GM10266 (cell line): ENCODE measurements around the gene NEUROG1.

ENCODE experiments used
- DNase-seq: peaks from one replicate; pipeline ENCODE4 v3.0.0; 2012; ENCODE audit errors: extremely low spot score
- TF ChIP-seq, protein P1 (sequence below): IDR thresholded peaks from 2 replicates; pipeline ENCODE4 v1.5.1; 2012; ENCODE audit warnings: mild to moderate bottlenecking, low read depth; ENCODE audit not compliant: control insufficient read depth, insufficient read depth; ENCODE audit errors: missing control alignments

NEUROG1 gene

DNA sequence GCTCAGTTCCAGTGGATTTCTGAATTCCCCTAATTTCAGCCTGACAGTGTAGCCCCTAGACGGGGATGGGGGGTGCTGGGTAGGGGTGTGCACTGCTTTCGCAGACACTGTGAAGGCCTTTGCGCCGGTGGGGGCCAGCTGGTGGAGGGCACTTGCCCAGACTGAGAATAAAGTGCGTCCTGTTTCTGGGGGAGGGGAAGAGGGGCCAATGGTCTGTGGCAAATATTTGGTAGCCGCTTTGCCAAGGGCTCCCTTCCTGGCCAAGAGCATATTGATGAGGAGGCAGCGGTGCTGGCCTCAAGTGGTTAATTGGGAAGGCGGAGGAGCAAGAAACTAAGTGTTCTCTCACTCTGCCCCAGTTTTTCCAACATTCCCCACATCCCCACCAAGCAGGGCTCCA, 41.7 kb upstream of the NEUROG1 start:
- TF ChIP-seq, protein P1, sequence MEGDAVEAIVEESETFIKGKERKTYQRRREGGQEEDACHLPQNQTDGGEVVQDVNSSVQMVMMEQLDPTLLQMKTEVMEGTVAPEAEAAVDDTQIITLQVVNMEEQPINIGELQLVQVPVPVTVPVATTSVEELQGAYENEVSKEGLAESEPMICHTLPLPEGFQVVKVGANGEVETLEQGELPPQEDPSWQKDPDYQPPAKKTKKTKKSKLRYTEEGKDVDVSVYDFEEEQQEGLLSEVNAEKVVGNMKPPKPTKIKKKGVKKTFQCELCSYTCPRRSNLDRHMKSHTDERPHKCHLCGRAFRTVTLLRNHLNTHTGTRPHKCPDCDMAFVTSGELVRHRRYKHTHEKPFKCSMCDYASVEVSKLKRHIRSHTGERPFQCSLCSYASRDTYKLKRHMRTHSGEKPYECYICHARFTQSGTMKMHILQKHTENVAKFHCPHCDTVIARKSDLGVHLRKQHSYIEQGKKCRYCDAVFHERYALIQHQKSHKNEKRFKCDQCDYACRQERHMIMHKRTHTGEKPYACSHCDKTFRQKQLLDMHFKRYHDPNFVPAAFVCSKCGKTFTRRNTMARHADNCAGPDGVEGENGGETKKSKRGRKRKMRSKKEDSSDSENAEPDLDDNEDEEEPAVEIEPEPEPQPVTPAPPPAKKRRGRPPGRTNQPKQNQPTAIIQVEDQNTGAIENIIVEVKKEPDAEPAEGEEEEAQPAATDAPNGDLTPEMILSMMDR = no peak
- DNase-seq = no peak

DNA sequence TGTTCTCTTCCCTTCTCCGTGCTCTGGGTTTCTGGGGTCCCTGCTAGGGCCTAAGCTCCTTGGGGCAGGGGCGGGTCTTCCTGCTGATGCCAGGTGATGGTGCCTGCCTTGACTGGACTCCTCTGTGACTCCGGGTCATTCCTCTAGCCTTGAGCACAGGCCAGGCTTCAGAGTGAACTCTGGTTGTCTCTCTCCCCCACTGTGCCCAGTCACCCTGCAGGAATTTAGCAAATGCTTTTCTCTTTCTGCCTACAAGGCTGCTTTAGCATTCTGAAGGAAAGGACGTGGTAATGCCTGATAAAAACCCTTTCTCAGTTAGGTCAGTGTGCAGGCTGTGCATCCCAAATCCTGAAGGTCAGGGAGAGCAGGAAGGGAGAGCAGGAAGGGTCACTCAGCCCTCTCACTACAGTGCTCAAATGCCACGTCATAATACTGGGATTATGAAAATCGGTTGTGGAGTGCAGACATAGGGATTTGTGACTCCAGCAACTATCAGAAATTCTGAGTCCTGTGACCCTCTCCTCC, 40.4 kb upstream of the NEUROG1 start:
- TF ChIP-seq, protein P1 = no peak
- DNase-seq = no peak

DNA sequence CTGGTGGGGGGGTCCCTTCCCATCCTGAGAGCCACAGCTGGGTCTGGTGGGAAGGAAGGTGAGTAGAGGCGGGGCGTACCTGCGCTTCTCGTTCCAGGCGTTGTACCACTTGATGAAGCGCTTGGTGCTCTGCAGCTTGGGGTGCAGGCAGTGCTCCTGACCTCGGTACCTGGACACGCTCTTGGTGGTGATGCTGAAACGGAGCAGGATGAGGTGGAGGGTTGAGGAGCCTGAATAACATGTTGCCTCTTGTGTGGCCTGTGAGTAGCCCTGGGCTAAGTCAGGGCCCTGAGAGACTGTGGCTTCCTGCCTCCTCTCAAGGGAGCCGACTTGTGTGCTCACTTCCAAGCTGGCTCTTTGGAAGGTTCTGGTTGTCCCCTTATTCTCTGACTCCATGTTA, 38.7 kb upstream of the NEUROG1 start:
- no peak for DNase-seq
- TF ChIP-seq, protein P1 = no peak

DNA sequence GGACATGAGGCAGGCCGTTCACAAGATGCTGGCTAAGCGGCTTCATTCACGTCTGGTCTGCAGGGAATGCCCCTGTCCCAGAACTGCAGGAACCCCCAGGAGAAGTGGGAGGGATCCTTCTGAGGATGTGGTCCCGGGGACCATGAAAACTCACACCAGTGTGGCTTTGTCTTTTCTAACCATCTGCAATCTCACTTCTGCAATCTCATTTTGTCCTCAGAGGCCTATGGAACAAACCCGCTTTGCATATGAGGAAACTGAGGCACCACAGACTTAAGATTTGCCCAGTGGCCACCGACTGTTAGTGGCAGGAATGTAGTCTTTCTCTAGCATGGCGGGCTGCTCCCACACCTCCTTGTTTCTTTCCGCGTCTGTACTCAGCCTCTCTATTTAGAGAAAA, 36.1 kb upstream of the NEUROG1 start:
- no peak for DNase-seq
- TF ChIP-seq, protein P1 = no peak

DNA sequence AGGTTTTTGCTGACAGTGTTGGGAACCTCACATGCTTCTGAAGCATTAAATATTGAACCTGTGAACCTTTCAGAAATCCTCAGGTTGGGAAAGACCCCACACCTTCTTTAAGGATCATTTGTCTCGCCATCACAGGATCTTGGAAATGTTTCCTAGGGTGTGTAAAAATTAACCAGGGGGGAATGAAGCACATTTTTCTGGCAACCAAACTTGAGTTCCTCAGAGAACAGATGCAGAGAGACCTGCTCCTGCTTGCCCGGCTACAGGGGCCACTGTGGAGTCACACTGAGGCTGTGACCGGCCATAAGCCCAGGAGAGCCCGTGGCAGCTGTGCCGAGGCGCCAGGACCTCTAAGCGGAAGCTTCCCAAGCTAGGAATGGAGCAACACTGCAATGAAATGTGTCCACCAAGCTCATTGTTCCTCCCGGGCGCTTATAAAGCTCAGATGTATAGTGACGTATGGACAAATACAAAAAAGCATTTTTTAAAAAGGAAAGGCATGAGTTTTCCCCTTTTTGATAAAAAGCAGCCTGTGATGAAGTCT, 35.4 kb upstream of the NEUROG1 start:
- TF ChIP-seq, protein P1 = no peak
- no peak for DNase-seq

DNA sequence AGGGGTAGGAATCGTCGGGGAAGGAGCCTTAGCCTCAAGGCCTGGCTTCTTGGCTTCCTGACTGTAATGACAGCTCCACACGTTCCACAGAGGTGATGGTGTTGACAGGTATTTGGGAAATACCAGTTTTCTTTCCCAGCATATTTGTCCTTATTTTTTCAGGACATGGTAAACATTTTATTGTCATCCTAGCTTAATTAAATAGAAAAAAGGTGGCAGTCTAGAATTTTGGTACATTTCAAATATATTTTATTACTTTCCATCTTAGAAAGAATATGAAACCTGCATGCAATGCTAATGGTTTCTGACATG, 34.6 kb upstream of the NEUROG1 start:
- no peak for DNase-seq
- TF ChIP-seq, protein P1 = no peak

DNA sequence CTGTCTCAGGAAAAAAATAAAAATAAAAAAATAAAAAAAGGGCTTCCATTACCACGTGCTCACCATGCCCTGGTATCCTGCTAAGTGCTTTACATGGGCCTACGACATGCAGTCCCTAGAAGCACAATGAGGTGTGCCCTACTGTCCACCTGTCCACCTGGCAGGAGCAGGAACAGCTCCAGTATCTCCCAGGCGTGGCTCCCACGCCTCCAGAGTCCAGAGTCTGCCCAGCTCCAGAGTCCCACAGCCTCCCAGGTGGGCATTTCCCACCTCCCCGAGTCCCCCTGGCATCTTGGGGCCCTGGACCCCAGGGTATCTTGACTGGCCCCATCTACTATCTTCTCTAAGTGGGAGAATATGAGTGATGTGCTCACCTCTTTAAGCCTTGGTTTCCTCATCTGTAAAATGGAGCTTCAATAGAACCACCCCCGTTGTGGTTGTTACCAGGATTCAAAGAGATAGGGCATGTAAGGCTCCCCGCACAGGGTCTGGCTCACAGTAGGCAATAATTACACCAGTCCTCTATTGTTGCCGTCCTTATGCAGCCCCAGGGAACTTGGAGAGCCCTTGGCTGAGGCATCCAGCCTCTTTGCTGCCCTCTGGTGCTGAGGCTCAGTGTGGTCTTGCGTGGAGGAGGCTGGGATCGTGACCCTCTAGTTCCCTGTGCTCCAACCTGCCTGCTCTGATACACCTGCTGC, 34.1 kb upstream of the NEUROG1 start:
- TF ChIP-seq, protein P1 = peak; percentile 32
- no peak for DNase-seq
